GM21515 (cell line): ENCODE data around the gene LILRA6.
"Not testable (repeated sequence)": the region's sequence is repeated elsewhere in the genome, so short reads cannot be mapped to it uniquely, and the experiment has no call there.

Source experiments
- ATAC-seq: cut with Tn5 transposase; IDR thresholded peaks from one replicate; pipeline ENCODE4 v1.9.1; 2021; ENCODE audit not compliant: unreplicated experiment

LILRA6 gene

DNA sequence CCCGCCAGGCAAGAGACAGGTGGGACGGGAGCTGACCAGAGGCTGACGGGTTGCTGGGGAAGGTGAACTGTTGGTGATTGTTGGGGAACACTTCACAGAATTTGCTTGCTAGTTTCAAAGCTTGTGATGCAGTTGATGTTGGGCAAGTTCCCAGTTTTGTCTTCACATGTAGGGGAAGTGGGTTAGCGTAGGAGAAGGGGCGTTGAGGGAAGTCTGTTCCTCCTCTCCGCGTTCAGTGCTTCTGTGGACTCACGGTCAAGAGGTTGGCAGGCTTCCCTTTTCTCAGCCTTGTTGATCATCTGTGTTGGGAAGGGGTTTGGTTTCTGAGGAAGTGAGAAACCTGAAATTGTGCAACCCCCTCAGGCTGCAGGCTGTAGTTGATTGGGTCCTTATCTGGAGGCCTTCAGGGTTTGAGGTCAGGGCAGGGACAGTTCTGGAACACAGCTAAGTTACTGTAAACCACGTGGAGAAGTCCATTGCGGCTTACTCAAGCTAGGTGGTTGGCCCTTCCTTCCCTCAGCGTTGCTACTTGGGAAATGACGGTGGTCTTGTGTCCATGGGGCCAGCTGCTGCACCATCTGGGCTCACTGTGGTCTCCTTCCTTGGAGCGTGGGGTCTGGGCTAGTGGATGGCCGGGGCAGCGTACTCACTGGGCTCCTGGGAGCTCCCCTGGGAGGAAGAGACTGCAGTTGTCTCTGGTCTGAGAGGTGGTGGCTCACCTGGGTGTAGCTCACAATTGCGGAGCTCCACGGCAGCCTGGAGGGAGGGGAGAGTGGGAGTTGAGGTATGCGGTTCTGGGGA, 34.4 kb downstream of the LILRA6 start:
- peak; percentile 38 for ATAC-seq

DNA sequence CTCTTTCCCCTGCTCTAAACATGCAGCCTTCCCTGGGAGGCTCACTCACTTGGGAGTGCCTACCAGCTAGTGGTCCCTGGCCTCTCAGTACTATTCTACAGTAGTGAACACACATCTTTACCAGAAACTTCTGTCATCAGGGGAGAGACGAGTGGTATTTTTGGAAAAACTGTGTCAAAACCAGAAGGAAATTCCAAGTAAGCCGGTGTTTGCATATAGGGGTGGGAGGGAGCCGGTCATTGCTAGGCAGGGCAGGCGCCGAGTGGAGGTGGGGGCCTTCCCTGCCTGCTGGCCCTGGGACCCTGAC, 35.0 kb downstream of the LILRA6 start:
- ATAC-seq: no peak

GRCh38 chr19:54207193-54207592, 35.4 kb downstream of the LILRA6 start:
- ATAC-seq: not testable (repeated sequence)

DNA sequence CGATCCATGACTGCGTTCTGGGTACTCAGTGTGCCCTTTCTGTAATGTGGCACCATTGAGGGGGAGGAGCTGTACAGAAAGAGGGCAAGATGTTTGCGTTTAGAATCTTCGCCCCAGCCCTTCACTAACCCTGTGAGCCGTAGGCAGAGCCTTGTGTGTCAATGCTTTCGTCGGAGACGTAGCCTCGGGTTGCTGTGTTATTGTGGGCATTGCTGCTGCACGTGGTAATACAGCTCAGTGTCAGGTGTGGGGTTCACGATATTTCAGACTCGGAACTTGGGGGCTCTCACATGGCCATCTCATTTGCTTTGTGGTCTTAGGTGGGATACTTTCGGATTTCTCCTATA, 35.8 kb downstream of the LILRA6 start:
- no peak for ATAC-seq

- no peak for ATAC-seq
These were observed 36.4 kb downstream of the LILRA6 start for GRCh38 chr19:54206030-54206830.

DNA sequence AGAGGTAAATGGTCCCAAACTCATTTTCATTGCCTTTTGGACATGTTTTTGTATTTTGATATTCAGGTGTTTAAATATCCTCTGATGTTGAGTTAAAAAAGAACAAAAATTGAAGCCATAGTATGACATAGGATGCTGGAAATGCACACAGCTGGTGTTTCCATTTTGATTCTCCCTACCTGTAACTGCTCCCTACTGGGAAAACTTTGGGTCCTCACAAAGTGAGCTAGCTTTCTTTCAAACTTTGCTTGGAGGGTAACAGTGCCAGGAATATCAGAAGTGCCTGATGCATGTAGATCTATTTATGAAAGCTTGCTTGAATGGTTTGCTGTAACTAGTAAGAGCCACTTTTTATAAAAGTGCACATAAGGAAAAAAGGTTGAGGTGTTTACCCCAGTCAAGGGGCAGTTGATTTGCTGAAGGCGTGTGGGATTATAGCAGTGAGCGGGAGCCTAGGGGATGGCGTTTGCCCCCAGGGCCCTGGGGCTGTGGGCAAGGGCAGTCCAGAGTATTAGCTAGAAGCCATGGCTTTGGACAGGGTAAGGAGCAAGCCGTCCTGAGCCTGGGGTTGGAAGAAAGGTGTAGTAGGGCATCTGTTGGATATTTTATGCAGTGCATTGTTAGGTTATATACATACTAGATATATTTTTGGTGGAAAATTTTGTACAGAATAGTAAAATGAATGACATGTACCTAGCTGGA, 37.7 kb downstream of the LILRA6 start:
- no peak for ATAC-seq

DNA sequence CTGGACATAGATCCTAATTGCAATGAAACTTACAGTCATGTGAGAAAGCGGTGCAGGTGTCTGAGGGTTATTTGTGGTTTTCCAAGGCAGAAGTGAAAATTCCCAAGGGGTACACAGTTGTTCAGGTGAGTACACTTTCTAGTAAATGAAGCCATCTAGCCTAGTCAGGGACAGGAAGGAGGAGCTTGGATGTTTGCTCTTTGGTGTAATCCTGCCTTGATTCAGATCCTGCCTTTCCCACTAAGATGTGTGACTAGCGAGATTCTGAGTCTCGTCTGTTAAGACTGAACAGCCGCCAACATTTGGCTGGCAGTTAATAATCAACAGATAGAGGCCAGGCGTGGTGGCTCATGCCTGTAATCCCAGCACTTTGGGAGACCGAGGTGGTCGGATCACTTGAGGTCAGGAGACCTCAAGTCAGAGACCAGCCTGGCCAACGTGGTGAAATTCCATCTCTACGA, 39.4 kb downstream of the LILRA6 start:
- no peak for ATAC-seq

GRCh38 chr19:54201980-54202379, 40.6 kb downstream of the LILRA6 start:
- no peak for ATAC-seq

GRCh38 chr19:54201172-54201701, 41.4 kb downstream of the LILRA6 start:
- no peak for ATAC-seq

- no peak for ATAC-seq
These were observed 43.2 kb downstream of the LILRA6 start for GRCh38 chr19:54199401-54199800.

DNA sequence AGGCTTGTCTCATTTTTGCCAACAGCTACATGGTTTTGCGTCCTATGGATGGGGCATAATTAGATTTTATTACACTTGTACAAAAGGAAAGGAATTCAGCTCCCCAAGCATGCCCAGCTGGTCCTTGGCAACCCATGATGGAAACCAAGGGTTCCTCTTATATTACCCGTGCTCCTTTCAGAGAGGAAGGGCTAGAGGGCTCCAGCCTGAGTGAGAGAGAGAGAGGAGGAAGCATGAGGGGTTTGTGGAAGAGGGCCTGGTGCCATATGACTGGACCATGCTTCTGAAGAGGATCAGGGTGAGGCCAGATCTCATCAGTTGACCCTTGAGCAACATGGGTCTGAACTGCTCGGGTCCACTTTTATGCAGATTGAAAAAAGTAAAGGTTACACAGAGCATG, 45.5 kb downstream of the LILRA6 start:
- no peak for ATAC-seq

- no peak for ATAC-seq
These were observed 46.1 kb downstream of the LILRA6 start for GRCh38 chr19:54196536-54196935.

DNA sequence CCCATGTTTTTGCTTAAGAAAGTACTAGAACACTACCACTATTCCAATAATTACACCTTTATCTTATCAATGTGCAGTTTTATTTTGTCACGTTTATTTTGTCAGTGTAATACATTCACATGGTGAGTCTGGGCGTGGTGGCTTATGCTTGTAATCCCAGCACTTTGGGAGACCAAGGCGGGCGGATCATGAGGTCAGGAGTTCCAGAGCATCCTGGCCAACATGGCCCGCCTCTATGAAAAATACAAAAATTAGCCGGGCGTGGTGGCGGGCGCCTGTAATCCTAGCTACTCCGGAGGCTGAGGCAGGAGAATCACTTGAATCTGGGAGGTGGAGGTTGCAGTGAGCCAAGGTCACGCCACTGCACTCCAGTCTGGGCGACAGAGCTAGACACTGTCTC, 48.1 kb downstream of the LILRA6 start:
- ATAC-seq: not testable (repeated sequence)

GRCh38 chr19:54193011-54193410, 49.6 kb downstream of the LILRA6 start:
- ATAC-seq: no peak

DNA sequence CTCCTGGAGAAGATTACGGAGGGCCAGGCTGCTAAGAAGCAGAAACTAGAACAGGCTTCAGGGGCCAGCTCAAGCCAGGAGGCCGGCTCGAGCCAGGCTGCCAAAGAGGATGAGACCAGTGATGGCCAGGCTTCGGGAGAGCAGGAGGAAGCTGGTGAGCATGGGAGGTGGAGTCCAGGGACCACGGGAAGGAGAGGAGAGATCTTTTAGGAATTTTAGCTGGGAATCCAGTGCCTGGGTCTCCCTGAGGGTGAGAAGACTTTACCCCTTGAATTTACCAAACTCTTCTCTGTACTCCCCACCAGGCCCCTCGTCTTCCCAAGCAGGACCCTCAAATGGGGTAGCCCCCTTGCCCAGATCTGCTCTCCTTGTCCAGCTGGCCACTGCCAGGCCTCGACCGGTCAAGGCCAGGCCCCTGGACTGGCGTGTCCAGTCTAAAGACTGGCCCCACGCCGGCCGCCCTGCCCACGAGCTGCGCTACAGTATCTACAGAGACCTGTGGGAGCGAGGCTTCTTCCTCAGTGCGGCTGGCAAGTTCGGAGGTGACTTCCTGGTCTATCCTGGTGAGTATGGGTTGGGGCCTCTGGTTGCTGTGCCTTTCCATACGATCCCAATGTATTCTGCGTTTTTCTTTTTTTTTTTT, 50.7 kb downstream of the LILRA6 start:
- ATAC-seq: no peak

GRCh38 chr19:54191011-54191810, 51.4 kb downstream of the LILRA6 start, which contains the start of gene TSEN34:
Gene TSEN34, plus strand, starts transcription at chr19:54191308. Its CDS starts 57 bp downstream, at chr19:54191365.
- ATAC-seq: peak; percentile 27

- peak; percentile 46 for ATAC-seq
These were observed 52.0 kb downstream of the LILRA6 start for GRCh38 chr19:54190503-54191010.

DNA sequence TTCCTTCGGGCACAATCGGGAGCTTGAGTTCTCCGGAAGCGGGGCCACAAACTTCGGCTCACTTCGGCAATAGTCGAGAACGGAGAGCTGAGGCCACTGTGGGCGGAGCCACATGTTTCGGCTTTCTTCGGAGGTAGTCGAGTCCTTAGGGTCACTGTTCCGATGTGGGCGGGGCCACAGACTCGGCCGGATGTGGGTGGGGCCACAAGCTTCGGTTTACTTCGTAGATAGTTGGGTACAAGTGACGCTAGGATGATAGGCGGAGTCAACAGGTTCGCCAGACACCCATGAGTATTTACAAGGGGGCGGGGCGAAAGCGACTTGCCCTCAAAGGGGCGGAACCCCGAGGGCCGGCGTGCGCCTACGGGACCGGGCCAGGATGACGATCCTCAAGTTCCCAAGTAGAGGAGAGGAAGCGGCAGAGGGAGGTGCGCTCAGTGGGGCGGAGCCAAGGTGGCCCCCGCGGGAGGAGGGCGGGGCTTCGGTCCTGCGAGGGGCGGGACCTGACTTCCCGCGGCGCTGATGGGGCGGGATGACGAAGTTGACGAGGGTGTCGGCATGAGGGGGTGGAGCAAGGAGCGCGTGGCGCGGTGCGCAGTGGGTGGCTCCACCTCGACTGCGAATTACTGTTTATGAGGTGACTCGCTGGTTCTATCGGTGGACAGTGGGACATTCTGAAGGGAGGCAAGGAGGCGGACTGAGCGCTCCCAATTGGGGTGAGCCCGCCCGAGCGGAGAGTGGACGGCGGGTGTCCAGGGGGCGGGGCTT, 52.7 kb downstream of the LILRA6 start:
- ATAC-seq: peak; percentile 47

DNA sequence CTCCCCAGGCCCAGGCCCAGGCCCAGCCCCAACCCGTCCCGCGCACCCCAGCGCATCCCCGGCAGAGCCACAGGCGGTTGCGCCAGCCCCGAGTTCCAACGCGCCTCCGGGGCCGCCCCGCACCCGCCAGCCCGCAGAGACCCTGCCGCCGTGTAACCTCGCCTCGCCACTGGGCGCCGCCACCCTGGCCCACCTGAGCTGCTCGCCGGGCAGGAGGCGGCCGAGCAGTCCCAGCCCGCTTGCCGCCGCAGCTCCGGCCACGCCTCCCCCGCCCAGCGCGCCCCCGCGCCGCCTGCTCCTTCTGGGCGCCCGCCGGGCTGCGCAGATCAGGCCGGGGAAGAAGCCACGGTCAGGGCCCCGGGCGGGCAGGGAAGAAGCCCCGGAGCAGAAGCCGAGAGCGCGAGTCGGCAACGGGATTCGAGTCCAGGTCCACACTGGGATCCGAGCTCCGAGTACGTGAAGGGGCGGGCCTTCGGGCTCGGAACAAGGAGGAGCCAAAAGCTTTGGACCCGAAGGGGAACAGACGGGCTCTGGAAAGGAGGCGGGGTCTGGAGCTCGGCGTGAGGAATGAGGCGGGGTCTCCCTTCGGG, 53.4 kb downstream of the LILRA6 start, which contains the start of gene MBOAT7:
MBOAT7 (minus strand) TSS at position 436 of the 590 bp plus-strand sequence. CDS start 1,072 bp downstream, outside the sequence.
- peak; percentile 14 for ATAC-seq
